Neutrophil (primary cell): Measurements from ENCODE around the gene MAEA.

Experiments used
- H3K27ac ChIP-seq: fragments of 200-600 bp; sonication (generic); 2 replicates; pipeline ENCODE4 v1.5.1; 2016; ENCODE audit warnings: mild to moderate bottlenecking, moderate library complexity
- H3K27me3 ChIP-seq: fragments of 200-600 bp; sonication (generic); 2 replicates; pipeline ENCODE4 v1.6.0; 2016; ENCODE audit warnings: mild to moderate bottlenecking
- H3K36me3 ChIP-seq: fragments of 200-600 bp; sonication (generic); 2 replicates; pipeline ENCODE4 v1.5.1; 2017
- H3K4me1 ChIP-seq, 2 experiments: fragments of 200-600 bp in 1 of 2; sonication (generic) in 1 of 2; 1 replicate in 1 of 2; 2 replicates in 1 of 2; pipeline versions ENCODE4 v1.5.1 to v1.6.1; 2013 to 2016; ENCODE audit warnings: low read depth in 1 of 2, low read length in 1 of 2, mild to moderate bottlenecking in 1 of 2, moderate library complexity in 1 of 2; ENCODE audit not compliant: control insufficient read depth in 1 of 2, insufficient read depth in 1 of 2
- H3K4me3 ChIP-seq, 2 experiments: fragments of 200-600 bp in 1 of 2; sonication (generic) in 1 of 2; 1 replicate in 1 of 2; 2 replicates in 1 of 2; pipeline ENCODE4 v1.5.1; 2013 to 2016; ENCODE audit warnings: low read depth in 1 of 2, low read length in 1 of 2, mild to moderate bottlenecking in 1 of 2, moderate library complexity in 1 of 2
- H3K9me3 ChIP-seq: fragments of 200-600 bp; sonication (generic); 2 replicates; pipeline ENCODE4 v1.5.1; 2016
- TF ChIP-seq, protein P1 (sequence below): fragments of 200-600 bp; sonication (generic); IDR thresholded peaks from 2 replicates; pipeline ENCODE4 v1.5.1; 2016; ENCODE audit warnings: antibody characterized with exemption

Gene MAEA

DNA sequence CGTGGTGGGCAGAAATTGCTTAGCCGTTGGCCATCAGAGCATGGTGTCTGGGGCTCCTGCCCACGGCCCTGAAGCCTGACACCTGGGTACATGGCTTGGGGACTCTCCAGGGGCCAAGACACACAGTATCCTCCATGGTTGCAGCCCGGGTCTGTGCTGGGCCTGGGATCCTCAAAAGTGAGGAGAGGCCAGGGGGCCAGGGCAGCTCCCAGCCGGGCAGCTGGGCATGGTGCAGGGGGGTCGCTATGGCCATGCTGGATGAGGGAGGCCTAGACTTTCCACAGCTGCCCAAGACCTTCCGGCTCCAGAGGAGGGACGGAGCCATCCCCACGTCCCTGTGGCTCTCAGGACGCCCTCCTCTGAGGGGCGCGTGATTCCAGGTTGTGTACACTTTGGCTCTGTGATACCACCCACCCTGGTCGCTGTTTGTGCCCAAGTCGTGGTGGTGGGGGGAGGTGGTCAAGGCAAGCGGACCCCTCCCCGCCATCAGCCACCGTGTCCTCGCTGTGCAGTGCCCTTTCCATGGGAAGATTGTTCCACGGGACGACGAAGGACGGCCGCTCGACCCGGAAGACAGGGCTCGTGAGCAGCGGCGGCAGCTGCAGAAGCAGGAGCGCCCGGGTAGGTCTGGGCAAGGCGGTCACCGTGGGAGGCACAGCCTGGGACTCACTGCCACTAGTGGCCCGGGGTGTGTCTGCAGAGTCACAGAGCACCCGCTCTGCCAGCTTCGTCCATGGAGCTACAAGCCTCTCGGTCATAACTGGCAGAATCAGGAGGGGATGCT lies 90.9 kb downstream of the MAEA start:
- Histone ChIP-seq H3K27me3 (no peaks in the 10 kb centered on the region), H3K27ac (no peak overlapping the region), H3K4me1 (no peaks in the 10 kb centered on the region), H3K4me3 (no peak overlapping the region), H3K9me3 (no peaks in the 10 kb centered on the region), H3K36me3 (peaks cover 89% of the 10 kb centered on the region)
- TF ChIP-seq, protein P1, sequence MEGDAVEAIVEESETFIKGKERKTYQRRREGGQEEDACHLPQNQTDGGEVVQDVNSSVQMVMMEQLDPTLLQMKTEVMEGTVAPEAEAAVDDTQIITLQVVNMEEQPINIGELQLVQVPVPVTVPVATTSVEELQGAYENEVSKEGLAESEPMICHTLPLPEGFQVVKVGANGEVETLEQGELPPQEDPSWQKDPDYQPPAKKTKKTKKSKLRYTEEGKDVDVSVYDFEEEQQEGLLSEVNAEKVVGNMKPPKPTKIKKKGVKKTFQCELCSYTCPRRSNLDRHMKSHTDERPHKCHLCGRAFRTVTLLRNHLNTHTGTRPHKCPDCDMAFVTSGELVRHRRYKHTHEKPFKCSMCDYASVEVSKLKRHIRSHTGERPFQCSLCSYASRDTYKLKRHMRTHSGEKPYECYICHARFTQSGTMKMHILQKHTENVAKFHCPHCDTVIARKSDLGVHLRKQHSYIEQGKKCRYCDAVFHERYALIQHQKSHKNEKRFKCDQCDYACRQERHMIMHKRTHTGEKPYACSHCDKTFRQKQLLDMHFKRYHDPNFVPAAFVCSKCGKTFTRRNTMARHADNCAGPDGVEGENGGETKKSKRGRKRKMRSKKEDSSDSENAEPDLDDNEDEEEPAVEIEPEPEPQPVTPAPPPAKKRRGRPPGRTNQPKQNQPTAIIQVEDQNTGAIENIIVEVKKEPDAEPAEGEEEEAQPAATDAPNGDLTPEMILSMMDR: no peak

GRCh38 chr4:1381181-1381621 lies 91.5 kb downstream of the MAEA start:
- no peaks in the 10 kb centered on the region for H3K9me3 ChIP-seq
- peaks cover 89% of the 10 kb centered on the region for H3K36me3 ChIP-seq
- H3K4me1 ChIP-seq: no peaks in the 10 kb centered on the region
- no peak overlapping the region for H3K4me3 ChIP-seq
- no peak overlapping the region for H3K27ac ChIP-seq
- no peaks in the 10 kb centered on the region for H3K27me3 ChIP-seq
- TF ChIP-seq, protein P1: no peak

GRCh38 chr4:1381944-1382541 lies 92.4 kb downstream of the MAEA start:
- Histone ChIP-seq H3K4me3 (no peak overlapping the region), H3K27ac (no peak overlapping the region), H3K4me1 (no peaks in the 10 kb centered on the region), H3K27me3 (no peaks in the 10 kb centered on the region), H3K9me3 (no peaks in the 10 kb centered on the region), H3K36me3 (peaks cover 89% of the 10 kb centered on the region)
- TF ChIP-seq, protein P1: no peak

DNA sequence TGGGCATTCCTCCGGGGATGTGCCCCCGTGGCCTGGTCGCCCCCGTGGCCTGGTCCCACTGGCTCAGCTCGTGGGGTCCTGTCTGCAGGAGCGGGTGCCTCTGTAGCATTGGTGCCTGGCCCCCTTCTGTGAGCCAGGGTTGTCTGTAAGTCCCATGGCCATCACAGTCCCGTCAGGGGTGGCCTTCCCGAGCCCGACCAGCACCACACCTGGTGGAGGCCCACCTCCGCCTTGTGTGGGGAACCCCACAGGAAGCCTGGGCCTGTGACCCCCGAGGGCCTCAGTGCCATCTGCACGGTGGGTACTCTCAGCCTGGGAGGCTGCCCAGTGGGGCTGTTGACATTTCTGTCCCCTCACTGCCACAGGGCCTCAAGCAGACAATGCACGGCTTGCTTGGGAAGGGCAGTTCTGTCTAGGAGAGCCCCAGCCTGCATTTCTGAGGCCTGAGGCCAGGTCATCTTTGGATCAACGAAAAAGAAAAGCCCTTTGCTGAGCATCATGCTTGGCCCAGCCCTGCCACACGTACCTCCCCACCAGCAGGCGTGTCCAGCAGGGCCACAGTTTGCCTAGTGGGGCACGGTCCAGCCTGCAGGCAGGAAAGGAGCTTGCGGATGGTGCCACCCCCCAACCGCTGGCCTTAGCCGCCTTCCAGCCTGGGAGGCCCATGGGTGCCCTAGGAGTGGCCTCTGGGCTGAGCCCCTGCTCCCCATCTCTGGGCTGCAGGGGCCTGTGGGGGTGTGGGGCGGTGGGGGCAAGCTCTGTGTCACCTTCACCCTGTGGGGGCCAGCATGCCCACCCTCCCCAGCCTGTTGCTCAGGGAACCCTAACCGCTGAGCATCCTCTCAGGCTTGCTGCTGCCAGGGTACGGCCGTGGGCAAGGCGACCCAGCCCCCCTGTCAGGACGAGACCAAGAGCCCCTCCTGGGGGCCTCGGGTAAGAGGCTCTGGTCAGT lies 93.4 kb downstream of the MAEA start:
- H3K4me3 ChIP-seq: no peak overlapping the region
- H3K36me3 ChIP-seq: peaks cover 84% of the 10 kb centered on the region
- TF ChIP-seq, protein P1: no peak
- no peaks in the 10 kb centered on the region for H3K9me3 ChIP-seq
- H3K27me3 ChIP-seq: no peaks in the 10 kb centered on the region
- H3K4me1 ChIP-seq: no peaks in the 10 kb centered on the region
- no peak overlapping the region for H3K27ac ChIP-seq

- H3K27me3 ChIP-seq: no peaks in the 10 kb centered on the region
- H3K4me1 ChIP-seq: no peaks in the 10 kb centered on the region
- no peaks in the 10 kb centered on the region for H3K9me3 ChIP-seq
- TF ChIP-seq, protein P1: no peak
- H3K36me3 ChIP-seq: peaks cover 79% of the 10 kb centered on the region
- H3K4me3 ChIP-seq: no peak overlapping the region
- no peak overlapping the region for H3K27ac ChIP-seq
Measured at GRCh38 chr4:1383728-1384591, 94.3 kb downstream of the MAEA start.
